Liver (tissue), 3 donors: Measurements from ENCODE around the gene PLXDC2.

Experiments used
- EGR1 ChIP-seq, 2 donors: IDR thresholded peaks; 2 replicates each; pipeline ENCODE4 v1.6.1; 2016 to 2018; ENCODE audit warnings: antibody characterized with exemption in 2 of 2, low read depth in 2 of 2
- JUND ChIP-seq, 2 donors: IDR thresholded peaks; 2 replicates each; pipeline ENCODE4 v1.6.1; 2016; ENCODE audit warnings: antibody characterized with exemption in 2 of 2
- TAF1 ChIP-seq: conservative IDR thresholded peaks from 2 replicates; pipeline ENCODE4 v1.6.1; 2016; ENCODE audit warnings: antibody characterized with exemption, mild to moderate bottlenecking
- TF ChIP-seq, protein P1 (sequence below): fragments of 150-350 bp; IDR thresholded peaks from 2 replicates; pipeline ENCODE4 v1.5.1; 2017; ENCODE audit warnings: improper control_type of control experiment, low read depth, low read length; ENCODE audit not compliant: missing input control
- TF ChIP-seq, protein P2 (sequence below): IDR thresholded peaks from 2 replicates; pipeline ENCODE4 v1.6.1; 2016; ENCODE audit warnings: antibody characterized with exemption
- donor health status: healthy.
- donor health status: healthy.

DNA sequence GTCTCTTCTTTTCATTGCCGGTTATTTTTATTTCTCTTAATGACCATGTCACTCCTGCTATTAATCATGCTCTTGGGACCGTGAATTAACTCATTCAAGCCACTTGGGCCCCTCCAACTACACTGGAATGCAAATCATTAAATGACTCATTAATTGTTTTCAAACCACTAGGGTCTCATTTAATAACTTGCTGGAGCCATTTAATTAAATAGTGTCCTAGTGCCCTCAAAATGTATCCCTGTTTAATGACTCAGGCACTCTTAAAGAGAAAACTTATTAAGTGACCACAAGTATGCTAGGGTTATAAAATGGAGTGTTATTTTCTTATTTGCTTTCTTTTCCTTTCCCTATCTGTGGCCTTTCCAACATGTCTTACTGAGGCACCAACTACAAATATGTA lies 73.0 kb downstream of the PLXDC2 start:
- TF ChIP-seq, protein P1, sequence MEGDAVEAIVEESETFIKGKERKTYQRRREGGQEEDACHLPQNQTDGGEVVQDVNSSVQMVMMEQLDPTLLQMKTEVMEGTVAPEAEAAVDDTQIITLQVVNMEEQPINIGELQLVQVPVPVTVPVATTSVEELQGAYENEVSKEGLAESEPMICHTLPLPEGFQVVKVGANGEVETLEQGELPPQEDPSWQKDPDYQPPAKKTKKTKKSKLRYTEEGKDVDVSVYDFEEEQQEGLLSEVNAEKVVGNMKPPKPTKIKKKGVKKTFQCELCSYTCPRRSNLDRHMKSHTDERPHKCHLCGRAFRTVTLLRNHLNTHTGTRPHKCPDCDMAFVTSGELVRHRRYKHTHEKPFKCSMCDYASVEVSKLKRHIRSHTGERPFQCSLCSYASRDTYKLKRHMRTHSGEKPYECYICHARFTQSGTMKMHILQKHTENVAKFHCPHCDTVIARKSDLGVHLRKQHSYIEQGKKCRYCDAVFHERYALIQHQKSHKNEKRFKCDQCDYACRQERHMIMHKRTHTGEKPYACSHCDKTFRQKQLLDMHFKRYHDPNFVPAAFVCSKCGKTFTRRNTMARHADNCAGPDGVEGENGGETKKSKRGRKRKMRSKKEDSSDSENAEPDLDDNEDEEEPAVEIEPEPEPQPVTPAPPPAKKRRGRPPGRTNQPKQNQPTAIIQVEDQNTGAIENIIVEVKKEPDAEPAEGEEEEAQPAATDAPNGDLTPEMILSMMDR: no peak
- TF ChIP-seq JUND (IDR thresholded peaks at IDR 0.05) (no peak), EGR1 (IDR thresholded peaks at IDR 0.05; ENCODE audit: low read depth in 2 of 2) (no peak), TAF1 (no peak)
- TF ChIP-seq, protein P2, sequence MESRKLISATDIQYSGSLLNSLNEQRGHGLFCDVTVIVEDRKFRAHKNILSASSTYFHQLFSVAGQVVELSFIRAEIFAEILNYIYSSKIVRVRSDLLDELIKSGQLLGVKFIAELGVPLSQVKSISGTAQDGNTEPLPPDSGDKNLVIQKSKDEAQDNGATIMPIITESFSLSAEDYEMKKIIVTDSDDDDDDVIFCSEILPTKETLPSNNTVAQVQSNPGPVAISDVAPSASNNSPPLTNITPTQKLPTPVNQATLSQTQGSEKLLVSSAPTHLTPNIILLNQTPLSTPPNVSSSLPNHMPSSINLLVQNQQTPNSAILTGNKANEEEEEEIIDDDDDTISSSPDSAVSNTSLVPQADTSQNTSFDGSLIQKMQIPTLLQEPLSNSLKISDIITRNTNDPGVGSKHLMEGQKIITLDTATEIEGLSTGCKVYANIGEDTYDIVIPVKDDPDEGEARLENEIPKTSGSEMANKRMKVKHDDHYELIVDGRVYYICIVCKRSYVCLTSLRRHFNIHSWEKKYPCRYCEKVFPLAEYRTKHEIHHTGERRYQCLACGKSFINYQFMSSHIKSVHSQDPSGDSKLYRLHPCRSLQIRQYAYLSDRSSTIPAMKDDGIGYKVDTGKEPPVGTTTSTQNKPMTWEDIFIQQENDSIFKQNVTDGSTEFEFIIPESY: no peak
